Hepatocyte (in vitro differentiated cells): ENCODE measurements around the gene PRDM15.

ENCODE experiments used
- EZH2 ChIP-seq: fragments of 200-600 bp; sonication (generic); IDR thresholded peaks from 2 replicates; pipeline ENCODE4 v1.6.1; 2016; ENCODE audit warnings: antibody characterized with exemption, mild to moderate bottlenecking, borderline replicate concordance
- EZH2phosphoT487 ChIP-seq: fragments of 200-600 bp; sonication (generic); IDR thresholded peaks from one replicate; pipeline ENCODE4 v1.6.1; 2018; ENCODE audit warnings: antibody characterized with exemption, mild to moderate bottlenecking, low read depth, moderate library complexity; ENCODE audit not compliant: unreplicated experiment, severe bottlenecking
- TF ChIP-seq, protein P1 (sequence below): fragments of 200-600 bp; sonication (generic); IDR thresholded peaks from 2 replicates; pipeline ENCODE4 v1.5.1; 2016; ENCODE audit warnings: antibody characterized with exemption, mild to moderate bottlenecking; ENCODE audit not compliant: poor library complexity

DNA sequence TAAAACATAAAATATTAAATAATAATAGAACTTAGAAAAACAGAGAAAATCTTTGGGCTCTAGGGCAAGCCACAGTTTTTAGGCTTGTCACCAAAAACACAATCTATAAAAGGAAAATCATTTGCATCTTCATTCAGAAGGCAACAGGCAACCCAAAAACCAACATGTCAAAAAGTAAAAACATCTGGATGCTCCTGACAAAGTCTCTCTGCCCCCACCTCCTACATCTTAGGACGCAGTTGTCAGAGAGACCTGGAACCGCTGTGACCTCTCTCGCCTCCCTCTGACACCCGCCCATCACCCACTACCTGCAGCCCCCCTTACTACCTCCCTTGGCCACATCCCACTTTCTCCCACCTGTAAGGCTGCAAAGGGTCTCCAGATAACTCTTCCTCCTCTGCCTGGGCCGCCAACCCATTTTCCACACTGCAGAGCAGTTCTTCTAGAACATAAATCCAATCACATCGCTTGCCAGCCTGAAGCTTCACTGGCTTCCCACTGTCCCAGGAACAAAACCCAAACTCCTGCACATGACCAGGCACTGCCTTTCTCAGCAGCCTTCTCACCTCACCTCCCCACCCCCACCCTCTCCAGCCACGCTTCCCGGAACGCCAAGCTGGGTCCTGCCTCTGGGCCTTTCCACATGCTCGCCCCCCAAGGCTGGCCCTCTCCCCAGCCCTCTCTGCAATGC lies 14.7 kb downstream of the PRDM15 start:
- TF ChIP-seq, protein P1, sequence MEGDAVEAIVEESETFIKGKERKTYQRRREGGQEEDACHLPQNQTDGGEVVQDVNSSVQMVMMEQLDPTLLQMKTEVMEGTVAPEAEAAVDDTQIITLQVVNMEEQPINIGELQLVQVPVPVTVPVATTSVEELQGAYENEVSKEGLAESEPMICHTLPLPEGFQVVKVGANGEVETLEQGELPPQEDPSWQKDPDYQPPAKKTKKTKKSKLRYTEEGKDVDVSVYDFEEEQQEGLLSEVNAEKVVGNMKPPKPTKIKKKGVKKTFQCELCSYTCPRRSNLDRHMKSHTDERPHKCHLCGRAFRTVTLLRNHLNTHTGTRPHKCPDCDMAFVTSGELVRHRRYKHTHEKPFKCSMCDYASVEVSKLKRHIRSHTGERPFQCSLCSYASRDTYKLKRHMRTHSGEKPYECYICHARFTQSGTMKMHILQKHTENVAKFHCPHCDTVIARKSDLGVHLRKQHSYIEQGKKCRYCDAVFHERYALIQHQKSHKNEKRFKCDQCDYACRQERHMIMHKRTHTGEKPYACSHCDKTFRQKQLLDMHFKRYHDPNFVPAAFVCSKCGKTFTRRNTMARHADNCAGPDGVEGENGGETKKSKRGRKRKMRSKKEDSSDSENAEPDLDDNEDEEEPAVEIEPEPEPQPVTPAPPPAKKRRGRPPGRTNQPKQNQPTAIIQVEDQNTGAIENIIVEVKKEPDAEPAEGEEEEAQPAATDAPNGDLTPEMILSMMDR = no peak
- TF ChIP-seq EZH2 = no peak
- TF ChIP-seq EZH2phosphoT487 = no peak
